Measurements from ENCODE around the gene PI4K2A. TPM values are rescaled to one million over a fixed set of nuclear protein-coding genes. Genes with fewer than 3 reads are reported as not detected.
A peak's percentile ranks its signal among the peaks of the same experiment; 100 is the strongest.
"Not testable (repeated sequence)": the region's sequence is repeated elsewhere in the genome, so short reads cannot be mapped to it uniquely, and the experiment has no call there.

PI4K2A gene
- total RNA-seq, 1 experiment from 2014 or later = 13.0 TPM

- no TSS peak for BruUV-seq (replicated peaks)
- no peak overlapping the region for H3K27ac Mint-ChIP-seq (ENCODE audit: unreplicated experiment)
- H3K4me3 Mint-ChIP-seq (ENCODE audit: low read depth, unreplicated experiment) = no peak overlapping the region
- intact Hi-C loops (cut with micrococcal nuclease; ENCODE audit: unreplicated experiment) = no loop called here
- H3K36me3 Mint-ChIP-seq (ENCODE audit: insufficient read depth, unreplicated experiment) = peaks cover 15% of the 10 kb centered on the region
- DNase-seq = no peak
- TF ChIP-seq CTCF (IDR thresholded peaks at IDR 0.05; ENCODE audit: unreplicated experiment) = no peak
- H3K4me1 Mint-ChIP-seq (ENCODE audit: low read depth, unreplicated experiment) = peaks cover 13% of the 10 kb centered on the region
- H3K9me3 Mint-ChIP-seq (ENCODE audit: low read depth, unreplicated experiment) = no peaks in the 10 kb centered on the region
- CTCF ChIA-PET = interaction anchor here (0.9 kb wide), 1 partner anchor 19 kb away, joined by 3 read pairs; no protein-coding TSS in a partner anchor
- no peaks in the 10 kb centered on the region for H3K27me3 Mint-ChIP-seq (ENCODE audit: unreplicated experiment)
Observed at GRCh38 chr10:97690133-97690532, 49.7 kb downstream of the PI4K2A start.

GRCh38 chr10:97698072-97698655 lies 57.7 kb downstream of the PI4K2A start:
- DNase-seq; H3K27me3 Mint-ChIP-seq (ENCODE audit: unreplicated experiment); H3K27ac Mint-ChIP-seq (ENCODE audit: unreplicated experiment); intact Hi-C loops (cut with micrococcal nuclease; ENCODE audit: unreplicated experiment); H3K9me3 Mint-ChIP-seq (ENCODE audit: low read depth, unreplicated experiment); H3K4me1 Mint-ChIP-seq (ENCODE audit: low read depth, unreplicated experiment); H3K4me3 Mint-ChIP-seq (ENCODE audit: low read depth, unreplicated experiment); BruUV-seq (replicated peaks); H3K36me3 Mint-ChIP-seq (ENCODE audit: insufficient read depth, unreplicated experiment): not testable (repeated sequence)
- CTCF ChIA-PET = interaction anchor here (0.6 to 1.4 kb wide), 3 partner anchors 10 to 22 kb away, joined by 4 to 5 read pairs (median 4); no protein-coding TSS in a partner anchor

GRCh38 chr10:97701438-97702069 lies 61.1 kb downstream of the PI4K2A start:
- no TSS peak for BruUV-seq (replicated peaks)
- intact Hi-C loops (cut with micrococcal nuclease; ENCODE audit: unreplicated experiment) = loop anchor here (2.0 kb wide), 1 partner anchor 29 kb away; no protein-coding TSS in a partner anchor
- H3K4me3 Mint-ChIP-seq (ENCODE audit: low read depth, unreplicated experiment) = no peak overlapping the region
- H3K27ac Mint-ChIP-seq (ENCODE audit: unreplicated experiment) = no peak overlapping the region
- no peaks in the 10 kb centered on the region for H3K9me3 Mint-ChIP-seq (ENCODE audit: low read depth, unreplicated experiment)
- no peaks in the 10 kb centered on the region for H3K4me1 Mint-ChIP-seq (ENCODE audit: low read depth, unreplicated experiment)
- TF ChIP-seq CTCF (IDR thresholded peaks at IDR 0.05; ENCODE audit: unreplicated experiment) = no peak
- peak; percentile 58 for DNase-seq
- CTCF ChIA-PET = interaction anchor here (0.5 to 1.4 kb wide), 9 partner anchors 8 to 1963 kb away, joined by 4 to 19 read pairs (median 7); partner anchors contain the start of gene AVPI1
- H3K36me3 Mint-ChIP-seq (ENCODE audit: insufficient read depth, unreplicated experiment) = no peaks in the 10 kb centered on the region
- no peaks in the 10 kb centered on the region for H3K27me3 Mint-ChIP-seq (ENCODE audit: unreplicated experiment)

- intact Hi-C loops (cut with micrococcal nuclease; ENCODE audit: unreplicated experiment) = no loop called here
- BruUV-seq (replicated peaks) = no TSS peak
- H3K27ac Mint-ChIP-seq (ENCODE audit: unreplicated experiment) = no peak overlapping the region
- DNase-seq = no peak
- H3K4me3 Mint-ChIP-seq (ENCODE audit: low read depth, unreplicated experiment) = no peak overlapping the region
- CTCF ChIA-PET = interaction anchor here (0.6 to 1.2 kb wide), 4 partner anchors 17 to 665 kb away, joined by 3 to 8 read pairs (median 4); partner anchors contain the start of genes AVPI1 and ZFYVE27
- no peaks in the 10 kb centered on the region for H3K4me1 Mint-ChIP-seq (ENCODE audit: low read depth, unreplicated experiment)
- no peak for TF ChIP-seq CTCF (IDR thresholded peaks at IDR 0.05; ENCODE audit: unreplicated experiment)
- no peaks in the 10 kb centered on the region for H3K36me3 Mint-ChIP-seq (ENCODE audit: insufficient read depth, unreplicated experiment)
- H3K27me3 Mint-ChIP-seq (ENCODE audit: unreplicated experiment) = no peaks in the 10 kb centered on the region
- H3K9me3 Mint-ChIP-seq (ENCODE audit: low read depth, unreplicated experiment) = no peaks in the 10 kb centered on the region
Observed at GRCh38 chr10:97703398-97704067, 63.1 kb downstream of the PI4K2A start.

All from Calu3 (cell line).